A549 (cell line): Measurements from ENCODE around the gene EVI5L. TPM values are rescaled to one million over a fixed set of nuclear protein-coding genes. Genes with fewer than 3 reads are reported as not detected.

Source experiments
- ATAC-seq, 2 experiments: fragments of 200-7000 bp in 1 of 2; fragments of >200 bp in 1 of 2; cut with Nextera tagmentation in 1 of 2; cut with Tn5 transposase in 1 of 2; 3 replicates each; pipeline versions ENCODE4 v1.8.0 to v1.9.1; 2018 to 2020; ENCODE audit warnings: mild to moderate bottlenecking in 1 of 2, moderate library complexity in 1 of 2
- CTCF ChIA-PET: fragments of 300-600 bp; sonication (Branson Sonifier 250); formaldehyde crosslinking; extraction: SDS; loops from one replicate; lab custom pipeline; 2021; ENCODE audit warnings: antibody characterized with exemption, inconsistent platforms; lab: Yijun Ruan, JAX
- POLR2A ChIA-PET: fragments of 350-600 bp; formaldehyde crosslinking; extraction: SDS; loops from one replicate; lab custom pipeline; 2021; ENCODE audit warnings: antibody characterized with exemption, inconsistent platforms; lab: Yijun Ruan, JAX
- DNase-seq, 2 experiments: peaks; one replicate each; pipeline versions ENCODE4 v3.0.0 to v3.0.0-alpha.2; 2011 to 2016; ENCODE audit warnings: low read depth in 1 of 2, low spot score in 1 of 2
- FAIRE-seq: peaks from 2 replicates; lab custom pipeline; 2011; peaks lifted over from hg19 to GRCh38; lab: Jason Lieb, UNC
- H3K27ac ChIP-seq, 2 experiments: fragments of >200 bp; sonication (Bioruptor Twin); formaldehyde crosslinking; 3 replicates each; pipeline ENCODE4 v1.5.1; 2016 to 2017
- H3K4me1 ChIP-seq: fragments of >200 bp; sonication (Bioruptor Twin); formaldehyde crosslinking; 3 replicates; pipeline ENCODE4 v1.6.1; 2016
- H3K4me2 ChIP-seq: fragments of >200 bp; sonication (Bioruptor Twin); formaldehyde crosslinking; 3 replicates; pipeline ENCODE4 v1.6.1; 2016
- H3K4me3 ChIP-seq: fragments of >200 bp; sonication (Bioruptor Twin); formaldehyde crosslinking; 3 replicates; pipeline ENCODE4 v1.5.1; 2016
- H3K9me3 ChIP-seq: fragments of >200 bp; sonication (Bioruptor Twin); formaldehyde crosslinking; 3 replicates; pipeline ENCODE4 v1.6.1; 2016
- BHLHE40 ChIP-seq: IDR thresholded peaks from 2 replicates; pipeline ENCODE4 v1.6.1; 2012; ENCODE audit warnings: low read depth, low read length, inconsistent platforms
- CEBPB ChIP-seq, 2 experiments: fragments of >200 bp in 1 of 2; sonication (Bioruptor Twin) in 1 of 2; formaldehyde crosslinking in 1 of 2; IDR thresholded peaks; 2 replicates each; pipeline ENCODE4 v1.6.1; 2012 to 2016
- CHD2 ChIP-seq: fragments of 150-350 bp; IDR thresholded peaks from 2 replicates; pipeline ENCODE4 v1.6.1; 2014; ENCODE audit warnings: low read length; ENCODE audit not compliant: partially characterized antibody
- CHD4 ChIP-seq: fragments of 200-600 bp; sonication (generic); IDR thresholded peaks from 2 replicates; pipeline ENCODE4 v1.6.1; 2016; ENCODE audit warnings: antibody characterized with exemption, mild to moderate bottlenecking, borderline replicate concordance
- CTCF ChIP-seq: fragments of >200 bp; sonication (Bioruptor Twin); formaldehyde crosslinking; IDR thresholded peaks from 3 replicates; pipeline ENCODE4 v1.5.1; 2016
- E2F6 ChIP-seq: IDR thresholded peaks from 2 replicates; pipeline ENCODE4 v1.6.1; 2012; ENCODE audit warnings: low read depth, borderline replicate concordance
- EHF ChIP-seq: fragments of 250-450 bp; sonication (Bioruptor Pico); IDR thresholded peaks from 2 replicates; pipeline ENCODE4 v1.5.0; 2020; ENCODE audit warnings: mild to moderate bottlenecking
- ELK1 ChIP-seq: fragments of 150-350 bp; IDR thresholded peaks from 2 replicates; pipeline ENCODE4 v1.6.1; 2014; ENCODE audit warnings: low read depth, mild to moderate bottlenecking, low read length
- EP300 ChIP-seq, 2 experiments: fragments of >200 bp; sonication (Bioruptor Twin); formaldehyde crosslinking; IDR thresholded peaks; 2 replicates in 1 of 2; 3 replicates in 1 of 2; pipeline ENCODE4 v1.6.1; 2016 to 2017
- ESRRA ChIP-seq: fragments of 150-350 bp; IDR thresholded peaks from 2 replicates; pipeline ENCODE4 v1.6.1; 2014; ENCODE audit warnings: mild to moderate bottlenecking, low read length, borderline replicate concordance
- FOSB ChIP-seq: fragments of 250-450 bp; sonication (Bioruptor Pico); IDR thresholded peaks from 2 replicates; pipeline ENCODE4 v1.5.0; 2020; ENCODE audit warnings: mild to moderate bottlenecking, moderate library complexity
- FOSL2 ChIP-seq, 2 experiments: fragments of 450-650 bp in 1 of 2; fragments of >200 bp in 1 of 2; sonication (Bioruptor Twin) in 1 of 2; formaldehyde crosslinking; IDR thresholded peaks; 2 replicates each; pipeline versions ENCODE4 v1.5.0 to v1.6.1; 2016 to 2020; ENCODE audit warnings: mild to moderate bottlenecking in 1 of 2, moderate library complexity in 1 of 2
- GATA3 ChIP-seq: IDR thresholded peaks from 2 replicates; pipeline ENCODE4 v1.6.1; 2012; ENCODE audit warnings: borderline replicate concordance
- HDAC2 ChIP-seq: fragments of 200-600 bp; sonication (generic); IDR thresholded peaks from 2 replicates; pipeline ENCODE4 v1.6.1; 2016
- HES2 ChIP-seq: fragments of >200 bp; sonication (Bioruptor Twin); formaldehyde crosslinking; IDR thresholded peaks from 2 replicates; pipeline ENCODE4 v1.6.1; 2016
- HMGXB4 ChIP-seq: fragments of 250-450 bp; sonication (Bioruptor Pico); IDR thresholded peaks from 2 replicates; pipeline ENCODE4 v1.5.0; 2021; ENCODE audit warnings: mild to moderate bottlenecking, moderate library complexity, borderline replicate concordance
- JUN ChIP-seq, 2 experiments: fragments of >200 bp; sonication (Bioruptor Twin); formaldehyde crosslinking; IDR thresholded peaks; 2 replicates in 1 of 2; 3 replicates in 1 of 2; pipeline ENCODE4 v1.6.1; 2016 to 2017
- KDM1A ChIP-seq: fragments of 200-600 bp; sonication (generic); IDR thresholded peaks from 2 replicates; pipeline ENCODE4 v1.6.1; 2016; ENCODE audit warnings: low read depth, mild to moderate bottlenecking
- MAX ChIP-seq: IDR thresholded peaks from 2 replicates; pipeline ENCODE4 v1.6.1; 2012
- NFE2L2 ChIP-seq: fragments of 150-350 bp; conservative IDR thresholded peaks from 2 replicates; pipeline ENCODE4 v1.6.1; 2014; ENCODE audit warnings: low read length
- NPAS2 ChIP-seq: fragments of 250-450 bp; sonication (Bioruptor Pico); IDR thresholded peaks from 2 replicates; pipeline ENCODE4 v1.8.0; 2022; ENCODE audit warnings: mild to moderate bottlenecking, moderate library complexity, borderline replicate concordance
- PBX3 ChIP-seq: IDR thresholded peaks from 2 replicates; pipeline ENCODE4 v1.6.1; 2012
- POLR2A ChIP-seq: IDR thresholded peaks from 2 replicates; pipeline ENCODE4 v1.6.1; 2012; ENCODE audit warnings: mild to moderate bottlenecking, low read length
- RAD21 ChIP-seq, 2 experiments: fragments of >200 bp in 1 of 2; sonication (Bioruptor Twin) in 1 of 2; formaldehyde crosslinking in 1 of 2; IDR thresholded peaks in 1 of 2; conservative IDR thresholded peaks in 1 of 2; 2 replicates in 1 of 2; 3 replicates in 1 of 2; pipeline ENCODE4 v1.6.1; 2012 to 2018; ENCODE audit warnings: inconsistent platforms in 1 of 2
- RARB ChIP-seq: fragments of 250-450 bp; sonication (Bioruptor Pico); IDR thresholded peaks from 2 replicates; pipeline ENCODE4 v1.8.0; 2021; ENCODE audit warnings: mild to moderate bottlenecking, moderate library complexity
- RFX5 ChIP-seq: fragments of 450-650 bp; IDR thresholded peaks from 2 replicates; pipeline ENCODE4 v1.7.1; 2014; ENCODE audit warnings: antibody characterized with exemption, mild to moderate bottlenecking, moderate library complexity
- SREBF2 ChIP-seq: fragments of 450-650 bp; IDR thresholded peaks from 2 replicates; pipeline ENCODE4 v1.6.1; 2014; ENCODE audit warnings: mild to moderate bottlenecking, moderate library complexity
- TP53 ChIP-seq: fragments of 250-450 bp; sonication (Bioruptor Pico); IDR thresholded peaks from 2 replicates; pipeline ENCODE4 v1.5.0; 2021; ENCODE audit warnings: mild to moderate bottlenecking, moderate library complexity
- USF2 ChIP-seq: fragments of 450-650 bp; IDR thresholded peaks from 2 replicates; pipeline ENCODE4 v1.6.1; 2014; ENCODE audit warnings: antibody characterized with exemption
- ZC3H11A ChIP-seq: fragments of 450-650 bp; IDR thresholded peaks from 2 replicates; pipeline ENCODE4 v1.6.1; 2014; ENCODE audit warnings: antibody characterized with exemption, mild to moderate bottlenecking
- ZFP36 ChIP-seq: fragments of 450-650 bp; IDR thresholded peaks from 2 replicates; pipeline ENCODE4 v1.6.1; 2014; ENCODE audit warnings: borderline replicate concordance; ENCODE audit not compliant: partially characterized antibody
- ZNF302 ChIP-seq: fragments of 250-450 bp; sonication (Bioruptor Pico); IDR thresholded peaks from 2 replicates; pipeline ENCODE4 v1.9.0; 2021; ENCODE audit warnings: inconsistent platforms, mild to moderate bottlenecking, moderate library complexity
- ZSCAN20 ChIP-seq: fragments of 250-450 bp; sonication (Bioruptor Pico); IDR thresholded peaks from 2 replicates; pipeline ENCODE4 v1.8.0; 2022; ENCODE audit warnings: mild to moderate bottlenecking, moderate library complexity
- WGBS: methylation state at CpG from one replicate; pipeline ENCODE4 v1.1.6; 2017; ENCODE audit errors: missing lambda C conversion rate; 5-methylcytosine and 5-hydroxymethylcytosine counted together
- polyA plus RNA-seq, 4 experiments: library from polyadenylated mRNA; depleted of rRNA in 3 of 4; stranded (reverse); fragments of >200 nt; fragmentation: RNase III in 1 of 4; extraction: RNeasy Plus Mini Kit Qiagen cat#74134 plus additional on column Dnase treatment in 1 of 4; gene quantifications; 2 replicates in 3 of 4; 3 replicates in 1 of 4; pipeline ENCODE4 v1.2.3, GENCODE V29; 2011 to 2017

Gene EVI5L
- polyA plus RNA-seq, 2 of the 4 experiments (the other 2 are of a cell fraction): 1.2 to 1.8 TPM

- Histone ChIP-seq H3K4me3 (peak within 1 kb of the TSS; percentile 72), H3K27ac (peak within 1 kb of the TSS; percentile 90 to 97), H3K4me2 (peak within 1 kb of the TSS; percentile 86), H3K9me3 (no peaks in the 10 kb centered on the region), H3K4me1 (peaks cover 8% of the 10 kb centered on the region)
- ChIA-PET POLR2A (interaction anchor here (0.6 to 2.5 kb wide), 13 partner anchors 8 to 381 kb away, joined by 3 to 17 read pairs (median 4); partner anchors contain the start of genes LRRC8E, MCOLN1, SNAPC2 and TGFBR3L), CTCF (interaction anchor here (0.9 to 2.5 kb wide), 12 partner anchors 9 to 51 kb away, joined by 3 to 10 read pairs (median 4); partner anchors contain the start of gene LRRC8E)
- DNase-seq: peak; percentile 86 to 98
- 0% methylated on average over 10 of the region's 89 CpGs for WGBS
- peak; percentile 95 for FAIRE-seq
- peak; percentile 65 to 83 for ATAC-seq
- no peak for TF ChIP-seq CEBPB (IDR thresholded peaks at IDR 0.05)
- no peak for TF ChIP-seq ZNF302
- 0 out of 2 replicates have a peak, but pooled peaks have one; percentile 23 for TF ChIP-seq USF2
- TF ChIP-seq JUN (IDR thresholded peaks at IDR 0.05): peak; percentile 75 to 81; a peak in 3 of 5 replicates
- no peak for TF ChIP-seq HMGXB4 (CRISPR knock-in tag)
- TF ChIP-seq BHLHE40: no peak
- no peak for TF ChIP-seq HDAC2
- peak; percentile 17 to 39; a peak in 3 of 5 replicates for TF ChIP-seq RAD21 (conservative IDR thresholded peaks at IDR 0.05 in 1 of 2, IDR thresholded peaks at IDR 0.05 in 1 of 2)
- TF ChIP-seq E2F6: peak; percentile 91
- TF ChIP-seq EP300 (IDR thresholded peaks at IDR 0.05): no peak
- TF ChIP-seq ZSCAN20 (CRISPR knock-in tag): no peak
- TF ChIP-seq EHF (CRISPR knock-in tag): no peak
- peak; percentile 92 for TF ChIP-seq MAX
- TF ChIP-seq NFE2L2: no peak
- no peak for TF ChIP-seq CHD2
- no peak for TF ChIP-seq TP53 (CRISPR knock-in tag)
- no peak for TF ChIP-seq RFX5
- TF ChIP-seq PBX3: no peak
- no peak for TF ChIP-seq ZFP36
- TF ChIP-seq CHD4: no peak
- TF ChIP-seq CTCF: peak; percentile 58
- TF ChIP-seq RARB (CRISPR knock-in tag): no peak
- peak; percentile 82; the same call in 1 of the 2 replicates for TF ChIP-seq NPAS2 (CRISPR knock-in tag)
- no peak for TF ChIP-seq FOSL2 (IDR thresholded peaks at IDR 0.05)
- TF ChIP-seq FOSL2 (CRISPR knock-in tag; IDR thresholded peaks at IDR 0.05): no peak
- TF ChIP-seq SREBF2: no peak
- no peak for TF ChIP-seq ESRRA
- TF ChIP-seq ZC3H11A: no peak
- no peak for TF ChIP-seq GATA3
- TF ChIP-seq FOSB (CRISPR knock-in tag): no peak
- peak; percentile 98 for TF ChIP-seq POLR2A
- no peak for TF ChIP-seq ELK1
- TF ChIP-seq KDM1A: no peak
- TF ChIP-seq HES2: no peak
These were observed 73.4 kb downstream of the EVI5L start, which contains the start of gene MAP2K7 for GRCh38 chr19:7903244-7904073. Gene MAP2K7, plus strand, starts transcription at chr19:7903877. Its CDS starts 68 bp downstream, at chr19:7903945.
